Measurements from ENCODE around the gene PTPRJ. TPM values are rescaled to one million over a fixed set of nuclear protein-coding genes. Genes with fewer than 3 reads are reported as not detected.

The PTPRJ gene
- total and polyA plus RNA-seq, 2 experiments from 2014 or later, result 4.5 to 9.5 TPM

DNA sequence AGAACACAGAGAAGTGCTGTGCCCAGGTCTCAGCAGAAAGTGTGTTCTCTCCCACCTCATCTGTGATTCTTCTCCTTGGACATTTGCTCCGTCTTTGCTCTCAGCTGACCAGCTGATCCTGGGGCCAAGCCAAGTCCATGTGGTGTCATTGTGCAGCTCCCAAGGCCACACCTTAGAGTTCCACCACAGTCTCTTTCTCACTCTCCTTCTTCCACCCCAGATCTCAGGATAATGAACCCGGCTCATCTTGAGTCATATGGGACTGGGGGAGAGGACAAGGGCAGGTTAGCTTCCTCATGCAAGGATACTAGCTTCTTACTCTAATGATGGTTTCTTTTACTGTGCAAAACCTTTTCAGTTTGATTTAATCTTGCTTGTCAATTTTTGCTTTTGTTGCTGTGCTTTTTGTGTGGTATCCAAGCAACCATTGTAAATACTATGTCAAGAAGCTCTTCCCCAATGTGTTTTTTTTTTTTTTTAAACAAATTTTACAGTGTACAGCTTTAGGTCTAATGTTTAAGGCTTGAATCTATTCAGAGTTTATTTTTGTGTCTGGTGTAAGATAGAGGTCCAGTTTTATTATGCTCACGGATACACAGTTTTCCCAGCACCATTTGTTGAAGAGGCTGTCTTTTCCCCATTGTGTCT, 161.2 kb downstream of the PTPRJ start:
- no peaks in the 10 kb centered on the region for H3K79me2 ChIP-seq (ENCODE audit: insufficient read depth)
- H3K9ac ChIP-seq, result no peak overlapping the region; the same call in 1 of the 2 replicates
- H3K9me2 ChIP-seq (ENCODE audit: insufficient read depth), result no peaks in the 10 kb centered on the region
- no peaks in the 10 kb centered on the region for H4K20me1 ChIP-seq (ENCODE audit: insufficient read depth)
- peak overlapping the region; percentile 20 for H3K4me2 ChIP-seq (ENCODE audit: unreplicated experiment)
- DNase-seq, result peak; percentile 81
- no peaks in the 10 kb centered on the region for H3K9me3 ChIP-seq (ENCODE audit: low read depth)
- WGBS, 2 experiments (ENCODE audit: low coverage in 1 of 2, low lambda C conversion rate in 2 of 2, missing lambda C conversion rate in 2 of 2), result 39 to 53% methylated on average over 3 of the region's 3 CpGs
- no peak overlapping the region for H3K4me3 ChIP-seq
- in situ Hi-C loops (cut with MboI), result no loop called here
- TF ChIP-seq EZH2phosphoT487 (IDR thresholded peaks at IDR 0.05; ENCODE audit: insufficient read depth, low read depth) (no peak), EZH2 (IDR thresholded peaks at IDR 0.05; ENCODE audit: insufficient read depth, poor library complexity, severe bottlenecking) (no peak)
- H3F3A ChIP-seq (ENCODE audit: insufficient read depth), result no peaks in the 10 kb centered on the region; the same call in 1 of the 2 replicates
- no peak overlapping the region for H2AFZ ChIP-seq
- H3K36me3 ChIP-seq (ENCODE audit: low read depth), result peaks cover 5% of the 10 kb centered on the region; the same call in 1 of the 2 replicates
- H3K4me1 ChIP-seq (ENCODE audit: insufficient read depth), result peaks cover 17% of the 10 kb centered on the region
- peak overlapping the region; percentile 38 for H3K27ac ChIP-seq
- no peaks in the 10 kb centered on the region for H3K27me3 ChIP-seq (replicated peaks; ENCODE audit: insufficient read depth)

DNA sequence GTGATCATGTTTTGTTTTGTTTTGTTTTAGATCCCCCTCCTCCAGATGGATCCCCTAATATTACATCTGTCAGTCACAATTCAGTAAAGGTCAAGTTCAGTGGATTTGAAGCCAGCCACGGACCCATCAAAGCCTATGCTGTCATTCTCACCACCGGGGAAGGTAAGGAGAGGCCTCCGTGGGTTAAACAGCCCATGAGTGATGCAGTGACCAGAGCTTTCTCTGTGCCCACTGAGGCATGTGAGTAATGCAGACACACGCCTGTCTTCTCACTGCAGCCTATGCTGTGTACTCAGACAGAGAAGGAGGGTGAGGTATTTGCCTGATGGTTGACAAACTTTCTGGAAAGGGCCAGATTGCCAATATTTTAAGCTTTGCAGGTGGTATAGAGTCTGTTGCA, 162.5 kb downstream of the PTPRJ start:
- 94 to 97% methylated on average over 4 of the region's 4 CpGs for WGBS, 2 experiments (ENCODE audit: low coverage in 1 of 2, low lambda C conversion rate in 2 of 2, missing lambda C conversion rate in 2 of 2)
- no peak for DNase-seq
- Histone ChIP-seq H4K20me1 (ENCODE audit: insufficient read depth) (no peaks in the 10 kb centered on the region), H3F3A (ENCODE audit: insufficient read depth) (no peaks in the 10 kb centered on the region; the same call in 1 of the 2 replicates), H3K4me3 (no peak overlapping the region), H3K79me2 (ENCODE audit: insufficient read depth) (no peaks in the 10 kb centered on the region), H3K36me3 (ENCODE audit: low read depth) (peaks cover 5% of the 10 kb centered on the region; the same call in 1 of the 2 replicates), H3K27ac (no peak overlapping the region), H3K9me3 (ENCODE audit: low read depth) (no peaks in the 10 kb centered on the region), H3K4me2 (ENCODE audit: unreplicated experiment) (no peak overlapping the region), H3K4me1 (ENCODE audit: insufficient read depth) (peaks cover 17% of the 10 kb centered on the region), H3K9ac (no peak overlapping the region), H3K9me2 (ENCODE audit: insufficient read depth) (no peaks in the 10 kb centered on the region), H3K27me3 (replicated peaks; ENCODE audit: insufficient read depth) (no peaks in the 10 kb centered on the region), H2AFZ (no peak overlapping the region)
- in situ Hi-C loops (cut with MboI), result no loop called here
- TF ChIP-seq EZH2phosphoT487 (IDR thresholded peaks at IDR 0.05; ENCODE audit: insufficient read depth, low read depth) (no peak), EZH2 (IDR thresholded peaks at IDR 0.05; ENCODE audit: insufficient read depth, poor library complexity, severe bottlenecking) (no peak)

DNA sequence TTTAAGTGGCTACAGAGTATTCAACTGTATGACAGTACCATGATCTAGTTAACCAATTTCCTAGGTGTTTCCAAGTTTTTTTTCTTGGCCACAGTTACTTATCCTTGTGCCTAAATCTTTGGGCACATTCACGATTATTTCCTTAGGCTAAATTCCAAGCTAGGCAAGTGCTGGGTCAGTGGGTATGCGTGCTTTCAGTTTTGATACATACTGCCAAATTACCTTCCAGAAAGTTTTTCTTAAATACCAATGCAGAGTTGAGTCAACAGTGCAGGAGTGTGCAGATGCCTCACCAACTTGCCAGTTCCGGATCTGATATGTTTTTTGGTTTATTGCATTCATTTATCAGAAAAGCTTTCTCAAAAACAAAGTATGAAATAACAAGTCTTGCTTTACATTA, 168.4 kb downstream of the PTPRJ start:
- Histone ChIP-seq H3F3A (ENCODE audit: insufficient read depth) (peaks cover 15% of the 10 kb centered on the region), H3K4me3 (no peak overlapping the region), H3K4me2 (ENCODE audit: unreplicated experiment) (no peak overlapping the region), H3K4me1 (ENCODE audit: insufficient read depth) (peaks cover 4% of the 10 kb centered on the region), H3K36me3 (ENCODE audit: low read depth) (peaks cover 15% of the 10 kb centered on the region; the same call in 1 of the 2 replicates), H3K9me2 (ENCODE audit: insufficient read depth) (no peaks in the 10 kb centered on the region), H3K27me3 (replicated peaks; ENCODE audit: insufficient read depth) (no peaks in the 10 kb centered on the region), H4K20me1 (ENCODE audit: insufficient read depth) (no peaks in the 10 kb centered on the region), H3K27ac (no peak overlapping the region), H2AFZ (no peak overlapping the region), H3K9me3 (ENCODE audit: low read depth) (no peaks in the 10 kb centered on the region), H3K79me2 (ENCODE audit: insufficient read depth) (no peaks in the 10 kb centered on the region), H3K9ac (no peak overlapping the region)
- DNase-seq, result no peak
- WGBS, 2 experiments (ENCODE audit: low coverage in 1 of 2, low lambda C conversion rate in 2 of 2, missing lambda C conversion rate in 2 of 2), result 65 to 69% methylated on average over 3 of the region's 3 CpGs
- no peak for TF ChIP-seq EZH2phosphoT487 (IDR thresholded peaks at IDR 0.05; ENCODE audit: insufficient read depth, low read depth)
- no peak for TF ChIP-seq EZH2 (IDR thresholded peaks at IDR 0.05; ENCODE audit: insufficient read depth, poor library complexity, severe bottlenecking)
- in situ Hi-C loops (cut with MboI), result no loop called here

DNA sequence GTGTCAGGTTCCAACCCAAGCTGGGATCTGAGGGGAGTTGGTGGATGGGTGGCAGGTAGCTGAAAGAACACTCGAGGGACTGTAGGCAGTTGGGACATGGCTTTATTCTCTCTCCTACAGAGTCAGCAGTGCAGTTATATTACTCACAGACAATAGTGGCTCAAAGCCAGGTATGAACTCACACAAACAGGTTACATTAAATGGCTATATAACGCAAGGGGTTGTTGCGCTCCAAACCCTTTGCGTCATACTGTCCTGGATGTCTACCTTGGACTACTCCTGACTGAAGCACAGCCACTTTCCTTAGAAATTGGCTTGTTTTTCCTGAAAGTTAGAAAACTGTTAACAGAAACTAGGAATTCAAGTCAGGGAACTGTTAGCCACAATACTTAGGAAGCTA, 169.9 kb downstream of the PTPRJ start:
- Histone ChIP-seq H3K9me3 (ENCODE audit: low read depth) (no peaks in the 10 kb centered on the region), H3K4me2 (ENCODE audit: unreplicated experiment) (no peak overlapping the region), H3K9me2 (ENCODE audit: insufficient read depth) (no peaks in the 10 kb centered on the region), H3K4me3 (no peak overlapping the region), H3K79me2 (ENCODE audit: insufficient read depth) (no peaks in the 10 kb centered on the region), H4K20me1 (ENCODE audit: insufficient read depth) (no peaks in the 10 kb centered on the region), H3K36me3 (ENCODE audit: low read depth) (peaks cover 10% of the 10 kb centered on the region; the same call in 1 of the 2 replicates), H3K9ac (no peak overlapping the region), H3F3A (ENCODE audit: insufficient read depth) (peaks cover 30% of the 10 kb centered on the region), H3K4me1 (ENCODE audit: insufficient read depth) (peaks cover 18% of the 10 kb centered on the region), H3K27ac (no peak overlapping the region), H2AFZ (no peak overlapping the region), H3K27me3 (replicated peaks; ENCODE audit: insufficient read depth) (no peaks in the 10 kb centered on the region)
- TF ChIP-seq EZH2phosphoT487 (IDR thresholded peaks at IDR 0.05; ENCODE audit: insufficient read depth, low read depth) (no peak), EZH2 (IDR thresholded peaks at IDR 0.05; ENCODE audit: insufficient read depth, poor library complexity, severe bottlenecking) (no peak)
- in situ Hi-C loops (cut with MboI), result no loop called here
- 94 to 95% methylated on average over 4 of the region's 4 CpGs for WGBS, 2 experiments (ENCODE audit: low coverage in 1 of 2, low lambda C conversion rate in 2 of 2, missing lambda C conversion rate in 2 of 2)
- peak; percentile 41 for DNase-seq
